ENCODE measurements around the gene C9orf85.
"Not testable (repeated sequence)": the region's sequence is repeated elsewhere in the genome, so short reads cannot be mapped to it uniquely, and the experiment has no call there.

Gene C9orf85

DNA sequence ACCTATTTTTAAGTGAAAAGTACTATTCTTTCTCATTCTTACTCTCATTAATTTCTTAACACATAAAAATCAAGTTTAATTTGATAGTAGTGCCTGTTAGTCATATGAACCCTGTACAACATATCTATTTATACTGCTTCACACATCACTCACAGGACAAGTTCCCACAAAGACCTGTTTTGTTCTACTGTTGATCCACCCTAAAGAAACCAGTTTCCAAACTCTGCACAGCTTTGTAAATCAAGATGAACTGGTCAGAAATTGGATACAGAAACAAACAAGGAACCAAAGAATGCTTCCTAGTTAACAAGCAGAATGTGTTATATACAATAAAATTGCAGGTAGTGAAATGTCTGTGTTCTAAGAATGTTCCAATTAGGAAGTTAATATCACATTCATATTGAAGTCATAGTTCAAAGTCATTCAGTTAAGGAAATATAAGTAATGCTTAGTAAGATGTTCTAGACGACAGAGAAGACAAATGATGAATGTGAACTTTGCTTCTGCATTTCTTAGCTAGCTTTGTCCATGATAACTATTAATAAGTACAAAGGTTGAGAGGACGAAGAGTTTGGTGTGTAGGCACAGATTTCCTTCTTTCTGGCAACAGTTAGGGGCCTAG is 33.4 kb downstream of the C9orf85 start:
- DNase-seq = no peak

GRCh38 chr9:71954652-71955051 is 43.2 kb downstream of the C9orf85 start:
- not testable (repeated sequence) for DNase-seq

- DNase-seq = no peak
These were observed 44.0 kb downstream of the C9orf85 start for GRCh38 chr9:71955300-71955915.

GRCh38 chr9:71962328-71962727 is 50.9 kb downstream of the C9orf85 start:
- DNase-seq = no peak

GRCh38 chr9:71963471-71963996 is 52.1 kb downstream of the C9orf85 start:
- not testable (repeated sequence) for DNase-seq

- no peak for DNase-seq
These were observed 54.0 kb downstream of the C9orf85 start for GRCh38 chr9:71965403-71965802.

DNA sequence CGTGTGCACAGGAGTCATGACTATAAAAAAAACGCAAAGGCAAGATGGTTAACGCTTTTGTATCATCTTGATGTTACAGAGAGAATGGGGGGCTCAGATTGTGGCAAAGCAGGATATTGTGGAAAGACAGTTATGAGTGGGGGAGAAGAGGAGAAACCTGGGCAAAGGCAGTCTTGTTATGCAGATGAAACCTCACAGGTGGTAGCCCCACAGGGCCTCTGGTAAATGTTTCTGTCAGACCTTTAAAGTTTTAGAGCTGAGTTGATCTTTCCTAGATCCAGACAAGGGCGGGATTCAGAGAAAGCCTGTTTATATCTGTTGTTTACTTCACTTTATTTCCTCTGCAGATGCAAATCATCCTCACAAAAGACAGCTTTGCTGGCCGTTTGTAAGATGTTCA is 55.2 kb downstream of the C9orf85 start:
- no peak for DNase-seq

DNA sequence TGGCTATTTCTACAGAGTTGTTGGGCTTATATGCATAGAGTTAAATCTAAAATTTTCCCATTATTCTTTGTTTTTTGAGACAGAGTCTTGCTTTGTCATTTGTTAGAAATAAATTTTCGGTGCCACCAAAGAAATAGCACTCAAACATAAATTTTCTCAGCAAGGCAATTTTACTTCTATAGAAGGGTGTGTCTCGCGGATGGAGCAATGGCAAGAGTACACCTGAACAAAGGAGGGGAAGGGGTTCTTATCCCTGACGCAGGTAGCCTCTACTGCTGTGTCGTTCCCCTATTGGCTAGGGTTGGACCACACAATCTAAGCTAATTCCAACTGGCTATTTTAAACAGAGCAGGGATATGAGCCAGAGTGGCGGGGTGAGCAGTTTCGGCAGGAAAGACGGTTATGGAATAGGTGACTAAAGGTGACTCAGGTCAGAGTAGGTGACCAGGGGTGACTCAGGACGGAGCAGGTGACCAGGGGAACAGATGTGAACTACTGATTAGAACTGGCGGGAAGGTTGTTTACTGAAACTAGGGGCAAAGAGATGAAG is 57.2 kb downstream of the C9orf85 start:
- DNase-seq = no peak

DNA sequence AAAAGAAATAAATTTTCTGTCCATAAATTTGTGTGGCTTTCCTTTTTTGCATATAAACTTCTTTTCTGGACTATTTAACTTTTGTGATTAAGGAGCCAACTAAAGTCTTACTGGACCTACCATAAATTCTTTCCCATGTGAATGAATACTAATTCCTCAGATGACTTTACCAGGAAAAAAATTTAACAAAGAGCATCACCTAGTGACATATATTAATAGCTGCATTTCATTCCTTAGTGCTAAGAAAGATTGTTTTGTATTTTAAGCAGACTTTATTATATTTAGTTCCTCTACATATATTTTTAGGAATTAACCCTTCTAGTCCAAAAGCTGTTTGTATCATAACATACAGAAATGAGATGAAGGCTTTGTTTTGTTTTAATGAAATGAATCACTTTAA is 64.4 kb downstream of the C9orf85 start:
- no peak for DNase-seq

GRCh38 chr9:71977003-71977402 is 65.6 kb downstream of the C9orf85 start:
- DNase-seq = peak; percentile 2

- no peak for DNase-seq
These were observed 69.1 kb downstream of the C9orf85 start for GRCh38 chr9:71980266-71981190.

GRCh38 chr9:71981944-71982343 is 70.5 kb downstream of the C9orf85 start:
- DNase-seq = no peak

DNA sequence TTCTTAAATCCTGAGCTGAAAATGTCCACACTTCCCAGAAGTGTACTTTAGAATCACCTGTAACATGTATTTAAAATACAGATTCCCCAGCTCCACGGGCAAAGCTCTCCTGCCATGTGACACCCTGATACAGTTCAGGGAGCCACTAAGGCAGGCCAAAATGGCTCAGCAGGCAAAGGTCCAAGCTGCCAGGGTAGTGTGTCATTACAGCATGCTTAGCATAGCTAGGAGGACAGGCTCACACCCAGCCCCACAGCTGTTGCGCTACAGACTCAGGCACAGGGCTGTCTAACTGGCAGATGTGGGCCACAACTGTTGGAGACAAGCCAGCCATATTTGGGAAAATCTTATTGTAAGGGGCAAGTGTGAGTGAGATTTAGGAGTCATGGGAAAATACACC is 73.0 kb downstream of the C9orf85 start:
- DNase-seq = peak; percentile 8

- no peak for DNase-seq
These were observed 73.4 kb downstream of the C9orf85 start for GRCh38 chr9:71984831-71985281.

DNA sequence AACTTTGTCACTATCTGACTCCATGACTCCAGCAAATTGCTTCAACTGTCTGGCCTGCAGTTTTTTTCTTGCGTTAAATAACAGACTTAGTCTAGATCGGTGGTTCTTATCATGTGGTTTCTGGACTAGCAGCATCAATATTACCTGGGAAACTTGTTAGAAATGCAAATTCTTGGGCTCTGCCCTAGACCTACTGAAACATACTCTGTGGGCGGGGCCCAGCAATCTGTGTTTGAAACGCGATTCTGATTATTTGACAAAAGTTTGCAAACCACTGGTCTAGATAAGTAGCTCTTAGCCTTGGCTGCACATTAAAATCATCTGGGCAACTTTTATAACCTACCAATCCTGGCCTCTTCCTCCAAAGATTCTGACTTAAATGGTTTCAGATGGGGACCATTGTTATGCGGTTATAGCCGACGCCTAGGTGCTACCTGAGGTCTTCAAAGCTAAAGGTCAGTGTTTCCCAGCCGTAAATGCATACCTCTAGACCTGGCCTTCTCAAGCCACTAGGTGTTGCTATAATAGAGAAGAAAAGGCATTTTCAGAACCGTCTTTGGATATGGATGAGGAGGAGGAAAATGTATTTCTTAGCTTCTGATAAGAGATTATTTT is 74.0 kb downstream of the C9orf85 start:
- DNase-seq = no peak

DNA sequence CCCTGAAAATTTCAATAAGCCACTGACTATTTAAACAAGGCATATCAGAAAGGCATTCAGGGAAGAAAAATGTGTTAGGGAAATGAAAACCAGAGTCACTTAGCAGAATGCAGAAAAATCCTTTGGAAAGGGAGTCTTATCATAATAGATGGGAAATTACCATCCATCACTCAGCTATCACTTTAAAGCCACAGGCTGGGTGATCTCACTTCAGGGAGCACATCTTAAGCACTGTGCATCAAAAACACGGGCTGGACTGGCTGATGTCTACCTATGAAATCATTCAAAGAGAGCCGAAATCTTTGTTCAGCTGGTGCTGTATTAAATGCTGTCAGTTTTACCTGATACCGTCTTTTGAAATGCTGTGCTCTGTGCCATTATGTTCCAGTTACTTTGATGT is 75.5 kb downstream of the C9orf85 start:
- no peak for DNase-seq

GRCh38 chr9:71987471-71988371 is 76.3 kb downstream of the C9orf85 start:
- DNase-seq = no peak

- DNase-seq = peak; percentile 2
These were observed 79.0 kb downstream of the C9orf85 start for GRCh38 chr9:71990466-71990865.

DNA sequence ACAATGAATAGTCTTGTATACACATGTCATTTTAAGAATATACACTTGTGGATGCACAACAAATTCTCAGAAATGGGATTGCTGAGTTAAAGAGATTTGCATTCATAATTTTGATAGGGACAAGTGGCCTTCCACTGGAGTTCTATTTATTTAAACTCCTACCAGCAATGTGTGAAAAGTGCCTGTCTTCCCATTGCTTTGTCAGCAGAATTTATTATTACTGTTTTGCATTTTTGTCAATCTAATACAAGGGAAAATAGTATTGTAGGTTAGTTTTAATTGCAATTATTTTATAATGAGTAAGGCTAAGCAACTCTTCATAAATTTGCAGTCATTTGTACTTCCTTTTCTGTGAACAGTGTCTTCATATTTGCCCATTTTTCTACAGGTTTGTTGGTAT is 94.0 kb downstream of the C9orf85 start:
- DNase-seq = no peak

GRCh38 chr9:72006501-72006900 is 95.1 kb downstream of the C9orf85 start:
- no peak for DNase-seq

- not testable (repeated sequence) for DNase-seq
These were observed 96.3 kb downstream of the C9orf85 start for GRCh38 chr9:72007726-72008125.

DNA sequence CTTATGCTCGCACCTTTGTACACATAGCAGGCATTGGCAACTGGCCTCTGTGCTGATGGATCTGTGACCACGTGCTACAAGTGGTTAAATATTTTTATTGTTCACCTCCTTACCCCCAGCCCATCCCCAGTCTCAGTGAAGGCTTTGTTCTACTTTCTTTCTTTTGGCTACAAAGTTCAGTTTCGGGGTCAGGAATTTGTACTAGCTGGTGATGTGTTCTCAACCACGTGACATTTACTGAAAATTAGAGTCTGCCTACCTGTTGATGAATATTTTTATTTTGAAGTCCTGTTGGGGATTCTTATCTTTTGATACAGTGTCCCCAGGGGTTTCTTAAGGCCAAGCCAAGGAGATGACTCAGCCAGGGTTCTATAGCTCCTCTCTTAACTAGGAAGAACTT is 101.2 kb downstream of the C9orf85 start:
- DNase-seq = no peak
